H9 (cell line): ENCODE results near the gene MRPS18A. TPM values are rescaled to one million over a fixed set of nuclear protein-coding genes. Genes with fewer than 3 reads are reported as not detected.

Experiments used
- DNase-seq: peaks from one replicate; pipeline ENCODE4 v3.0.0-alpha.2; 2017
- H2AFZ ChIP-seq: one replicate; pipeline ENCODE4 v1.6.1; 2013; ENCODE audit warnings: mild to moderate bottlenecking, low read length, control low read depth, moderate library complexity
- H2AK5ac ChIP-seq: 2 replicates; pipeline ENCODE4 v1.6.1; 2013; ENCODE audit warnings: low read length, control low read depth, mixed read lengths; ENCODE audit not compliant: insufficient read length
- H2BK120ac ChIP-seq: one replicate; pipeline ENCODE4 v1.6.1; 2013; ENCODE audit warnings: low read depth, mild to moderate bottlenecking, low read length, control low read depth, inconsistent platforms; ENCODE audit not compliant: poor library complexity, severe bottlenecking
- H2BK12ac ChIP-seq: 2 replicates; pipeline ENCODE4 v1.6.1; 2013; ENCODE audit warnings: low read length, control low read depth, mixed read lengths, low read depth; ENCODE audit not compliant: insufficient read length
- H2BK15ac ChIP-seq: 2 replicates; pipeline ENCODE4 v1.6.1; 2013; ENCODE audit warnings: low read depth, low read length, control low read depth
- H2BK20ac ChIP-seq: one replicate; pipeline ENCODE4 v1.6.1; 2013; ENCODE audit warnings: low read depth, mild to moderate bottlenecking, low read length, control low read depth, inconsistent platforms; ENCODE audit not compliant: poor library complexity, severe bottlenecking
- H2BK5ac ChIP-seq: 2 replicates; pipeline ENCODE4 v1.6.1; 2013; ENCODE audit warnings: low read length, control low read depth, mixed read lengths; ENCODE audit not compliant: insufficient read length
- H3K14ac ChIP-seq: 2 replicates; pipeline ENCODE4 v1.6.1; 2013; ENCODE audit warnings: low read length, control low read depth; ENCODE audit not compliant: insufficient read depth
- H3K18ac ChIP-seq: 2 replicates; pipeline ENCODE4 v1.6.1; 2013; ENCODE audit warnings: low read depth, mild to moderate bottlenecking, mixed read lengths, low read length, control low read depth; ENCODE audit not compliant: insufficient read length
- H3K23ac ChIP-seq: 2 replicates; pipeline ENCODE4 v1.6.1; 2013; ENCODE audit warnings: low read length, control low read depth, mixed read lengths, low read depth; ENCODE audit not compliant: insufficient read length
- H3K23me2 ChIP-seq: 2 replicates; pipeline ENCODE4 v1.6.1; 2013; ENCODE audit warnings: low read depth, mild to moderate bottlenecking, mixed read lengths, low read length, control low read depth; ENCODE audit not compliant: insufficient read length, poor library complexity, severe bottlenecking
- H3K27ac ChIP-seq: 2 replicates; pipeline ENCODE4 v1.5.1; 2013; ENCODE audit warnings: low read length, control low read depth, mixed read lengths, low read depth; ENCODE audit not compliant: insufficient read length
- H3K27me3 ChIP-seq: 2 replicates; pipeline ENCODE4 v1.6.1; 2013; ENCODE audit warnings: low read length, control low read depth, inconsistent platforms; ENCODE audit not compliant: insufficient read depth
- H3K4ac ChIP-seq: 2 replicates; pipeline ENCODE4 v1.6.1; 2013; ENCODE audit warnings: low read depth, mild to moderate bottlenecking, control low read depth, inconsistent platforms, low read length, moderate library complexity
- H3K4me1 ChIP-seq: 2 replicates; pipeline ENCODE4 v1.6.1; 2013; ENCODE audit warnings: low read length, control low read depth, inconsistent platforms; ENCODE audit not compliant: insufficient read depth
- H3K4me2 ChIP-seq: 2 replicates; pipeline ENCODE4 v1.6.1; 2013; ENCODE audit warnings: low read length, control low read depth, mixed read lengths; ENCODE audit not compliant: insufficient read length, insufficient read depth
- H3K56ac ChIP-seq: 2 replicates; pipeline ENCODE4 v1.6.1; 2013; ENCODE audit warnings: low read depth, mild to moderate bottlenecking, mixed read lengths, low read length, control low read depth; ENCODE audit not compliant: insufficient read length
- H3K79me1 ChIP-seq: 2 replicates; pipeline ENCODE4 v1.6.1; 2013; ENCODE audit warnings: low read depth, mild to moderate bottlenecking, moderate library complexity, low read length, control low read depth, inconsistent platforms; ENCODE audit not compliant: insufficient read depth, poor library complexity, severe bottlenecking
- H3K79me2 ChIP-seq: 2 replicates; pipeline ENCODE4 v1.6.1; 2013; ENCODE audit warnings: low read length, control low read depth, inconsistent platforms; ENCODE audit not compliant: insufficient read depth
- H3K9ac ChIP-seq: 2 replicates; pipeline ENCODE4 v1.6.1; 2013; ENCODE audit warnings: low read length, control low read depth, mixed read lengths; ENCODE audit not compliant: insufficient read length; ENCODE audit errors: extremely low read depth
- H3K9me3 ChIP-seq: one replicate; pipeline ENCODE4 v1.6.1; 2013; ENCODE audit warnings: low read depth, low read length, inconsistent platforms; ENCODE audit not compliant: control insufficient read depth
- H3T11ph ChIP-seq: one replicate; pipeline ENCODE4 v1.6.1; 2013; ENCODE audit warnings: mild to moderate bottlenecking, low read length, control low read depth, inconsistent platforms
- H4K20me1 ChIP-seq: one replicate; pipeline ENCODE4 v1.6.1; 2013; ENCODE audit not compliant: control insufficient read depth, insufficient read length, insufficient read depth
- H4K5ac ChIP-seq: 2 replicates; pipeline ENCODE4 v1.6.1; 2013; ENCODE audit warnings: low read depth, mild to moderate bottlenecking, mixed read lengths, low read length, control low read depth; ENCODE audit not compliant: insufficient read length
- H4K8ac ChIP-seq: replicated peaks from 2 replicates; pipeline ENCODE4 v1.6.1; 2013; ENCODE audit warnings: low read length, control low read depth, mixed read lengths, low read depth; ENCODE audit not compliant: insufficient read length
- H4K91ac ChIP-seq: 2 replicates; pipeline ENCODE4 v1.6.1; 2013; ENCODE audit warnings: low read depth, mild to moderate bottlenecking, moderate library complexity, mixed read lengths, low read length, control low read depth; ENCODE audit not compliant: insufficient read length
- H3K27ac Mint-ChIP-seq, 3 experiments: 2 replicates in 2 of 3; 3 replicates in 1 of 3; pipeline ENCODE4 v1.8.0; 2020 to 2021; ENCODE audit warnings: mixed read lengths in 3 of 3, mild to moderate bottlenecking in 1 of 3, moderate library complexity in 1 of 3
- H3K27me3 Mint-ChIP-seq: 2 replicates; pipeline ENCODE4 v1.8.0; 2021; ENCODE audit warnings: low read depth, mild to moderate bottlenecking, moderate library complexity, mixed read lengths
- H3K36me3 Mint-ChIP-seq, 3 experiments: 2 replicates in 2 of 3; 3 replicates in 1 of 3; pipeline ENCODE4 v1.8.0; 2020 to 2021; ENCODE audit warnings: low read depth in 3 of 3, mixed read lengths in 3 of 3; ENCODE audit not compliant: insufficient read depth in 1 of 3
- H3K4me1 Mint-ChIP-seq, 2 experiments: 2 replicates each; pipeline ENCODE4 v1.8.0; 2020; ENCODE audit warnings: mixed read lengths in 2 of 2
- H3K4me3 Mint-ChIP-seq, 2 experiments: 2 replicates in 1 of 2; 3 replicates in 1 of 2; pipeline ENCODE4 v1.8.0; 2020 to 2021; ENCODE audit warnings: mild to moderate bottlenecking in 2 of 2, mixed read lengths in 2 of 2, moderate library complexity in 1 of 2
- H3K9me3 Mint-ChIP-seq, 2 experiments: 2 replicates in 1 of 2; 3 replicates in 1 of 2; pipeline ENCODE4 v1.8.0; 2020; ENCODE audit warnings: mild to moderate bottlenecking in 2 of 2, mixed read lengths in 2 of 2, moderate library complexity in 1 of 2
- WGBS: extraction: QIAGEN DNeasy Blood & Tissue Kit; methylation state at CpG from one replicate; pipeline ENCODE4 v1.1.7; 2013; ENCODE audit warnings: missing lambda C conversion rate, low lambda C conversion rate, mixed read lengths; ENCODE audit not compliant: insufficient read length; ENCODE audit errors: extremely low coverage; 5-methylcytosine and 5-hydroxymethylcytosine counted together
- total RNA-seq: library from RNA; stranded (reverse); gene quantifications from 2 replicates; pipeline ENCODE4 v1.2.1, GENCODE V29; 2021
- TF ChIP-seq, protein P1 (sequence below): fragments of 200-600 bp; sonication (generic); conservative IDR thresholded peaks from 3 replicates; pipeline ENCODE4 v1.8.0; 2021; ENCODE audit warnings: antibody characterized with exemption, mild to moderate bottlenecking

The MRPS18A gene
- total RNA-seq, 1 experiment from 2014 or later, result 65.1 TPM

DNA sequence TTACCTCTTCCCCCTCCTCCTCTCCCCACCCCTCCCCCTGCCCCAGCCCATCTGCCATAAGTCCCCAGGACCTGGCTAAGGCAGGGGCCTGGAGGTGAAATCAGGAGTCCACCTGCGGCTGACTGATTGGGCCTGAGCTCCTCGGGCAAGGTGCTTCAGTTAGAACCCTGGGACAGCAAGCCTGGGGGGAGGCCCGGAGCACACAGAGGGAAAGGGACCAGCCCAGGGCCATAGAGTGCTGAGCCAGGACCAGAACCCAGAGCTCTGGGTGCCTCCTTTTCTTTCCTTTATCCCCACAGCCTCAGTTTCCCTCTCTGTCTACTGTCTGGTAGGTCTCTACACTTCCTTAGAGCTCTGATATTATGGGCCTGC lies 46.7 kb upstream of the MRPS18A start:
- Histone ChIP-seq H2BK12ac (no peak overlapping the region), H2BK120ac (no peak overlapping the region), H3K27ac (no peak overlapping the region), H3K4ac (no peak overlapping the region), H4K91ac (no peak overlapping the region), H3K79me2 (no peaks in the 10 kb centered on the region), H4K8ac (no peak overlapping the region), H2AK5ac (no peak overlapping the region), H3K4me1 (no peaks in the 10 kb centered on the region), H3K23ac (no peak overlapping the region), H3K9me3 (no peaks in the 10 kb centered on the region), H2BK15ac (no peak overlapping the region), H3K56ac (no peak overlapping the region), H3K23me2 (no peaks in the 10 kb centered on the region), H4K5ac (no peak overlapping the region), H2AFZ (no peak overlapping the region), H2BK5ac (no peak overlapping the region), H3K18ac (no peak overlapping the region), H3K14ac (no peak overlapping the region), H3T11ph (no peak overlapping the region), H3K79me1 (no peaks in the 10 kb centered on the region), H3K27me3 (no peaks in the 10 kb centered on the region), H3K9ac (no peak overlapping the region), H3K4me2 (no peak overlapping the region), H4K20me1 (no peaks in the 10 kb centered on the region), H2BK20ac (no peak overlapping the region)
- no peak for DNase-seq
- no CpG with 5 or more reads among the region's 3 CpGs for WGBS
- Mint-ChIP-seq H3K27me3 (peaks cover 1% of the 10 kb centered on the region; the same call in 1 of the 2 replicates), H3K27ac (no peak overlapping the region), H3K36me3 (peaks cover 0 to 12% (median 0%) of the 10 kb centered on the region in 3 experiments; a peak in 4 of 7 replicates), H3K4me3 (no peak overlapping the region), H3K9me3 (peaks cover 14 to 15% of the 10 kb centered on the region in 2 experiments), H3K4me1 (peaks cover 6 to 16% of the 10 kb centered on the region in 2 experiments)
- TF ChIP-seq, protein P1, sequence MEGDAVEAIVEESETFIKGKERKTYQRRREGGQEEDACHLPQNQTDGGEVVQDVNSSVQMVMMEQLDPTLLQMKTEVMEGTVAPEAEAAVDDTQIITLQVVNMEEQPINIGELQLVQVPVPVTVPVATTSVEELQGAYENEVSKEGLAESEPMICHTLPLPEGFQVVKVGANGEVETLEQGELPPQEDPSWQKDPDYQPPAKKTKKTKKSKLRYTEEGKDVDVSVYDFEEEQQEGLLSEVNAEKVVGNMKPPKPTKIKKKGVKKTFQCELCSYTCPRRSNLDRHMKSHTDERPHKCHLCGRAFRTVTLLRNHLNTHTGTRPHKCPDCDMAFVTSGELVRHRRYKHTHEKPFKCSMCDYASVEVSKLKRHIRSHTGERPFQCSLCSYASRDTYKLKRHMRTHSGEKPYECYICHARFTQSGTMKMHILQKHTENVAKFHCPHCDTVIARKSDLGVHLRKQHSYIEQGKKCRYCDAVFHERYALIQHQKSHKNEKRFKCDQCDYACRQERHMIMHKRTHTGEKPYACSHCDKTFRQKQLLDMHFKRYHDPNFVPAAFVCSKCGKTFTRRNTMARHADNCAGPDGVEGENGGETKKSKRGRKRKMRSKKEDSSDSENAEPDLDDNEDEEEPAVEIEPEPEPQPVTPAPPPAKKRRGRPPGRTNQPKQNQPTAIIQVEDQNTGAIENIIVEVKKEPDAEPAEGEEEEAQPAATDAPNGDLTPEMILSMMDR, result no peak
